C4-2B (cell line): Measurements from ENCODE around the gene PDZD2.

ENCODE experiments used
- ZFX ChIP-seq: fragments of 450-650 bp; IDR thresholded peaks from 2 replicates; pipeline ENCODE4 v1.6.1; 2017
- TF ChIP-seq, protein P1 (sequence below): fragments of 450-650 bp; conservative IDR thresholded peaks from 2 replicates; pipeline ENCODE4 v1.5.1; 2017; ENCODE audit warnings: mild to moderate bottlenecking

DNA sequence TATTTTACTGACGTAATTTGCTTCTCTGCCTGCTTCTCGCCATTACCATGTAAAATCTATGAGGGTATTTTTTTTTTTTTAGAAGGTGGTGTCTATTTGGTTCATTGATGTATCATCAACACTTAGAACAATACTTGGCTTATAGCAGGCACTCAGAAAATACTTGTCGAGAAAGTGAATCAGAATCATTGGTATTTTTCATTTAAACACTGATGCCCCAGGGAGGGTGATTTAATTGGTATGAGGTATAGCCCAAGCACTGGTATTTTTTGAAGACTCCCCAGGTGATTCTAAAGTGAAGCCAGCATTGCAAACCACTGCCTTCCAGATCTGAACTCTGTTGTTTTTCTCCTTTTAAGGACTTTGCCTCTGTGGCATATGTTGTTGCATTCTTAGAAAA is 16.6 kb downstream of the PDZD2 start:
- TF ChIP-seq, protein P1, sequence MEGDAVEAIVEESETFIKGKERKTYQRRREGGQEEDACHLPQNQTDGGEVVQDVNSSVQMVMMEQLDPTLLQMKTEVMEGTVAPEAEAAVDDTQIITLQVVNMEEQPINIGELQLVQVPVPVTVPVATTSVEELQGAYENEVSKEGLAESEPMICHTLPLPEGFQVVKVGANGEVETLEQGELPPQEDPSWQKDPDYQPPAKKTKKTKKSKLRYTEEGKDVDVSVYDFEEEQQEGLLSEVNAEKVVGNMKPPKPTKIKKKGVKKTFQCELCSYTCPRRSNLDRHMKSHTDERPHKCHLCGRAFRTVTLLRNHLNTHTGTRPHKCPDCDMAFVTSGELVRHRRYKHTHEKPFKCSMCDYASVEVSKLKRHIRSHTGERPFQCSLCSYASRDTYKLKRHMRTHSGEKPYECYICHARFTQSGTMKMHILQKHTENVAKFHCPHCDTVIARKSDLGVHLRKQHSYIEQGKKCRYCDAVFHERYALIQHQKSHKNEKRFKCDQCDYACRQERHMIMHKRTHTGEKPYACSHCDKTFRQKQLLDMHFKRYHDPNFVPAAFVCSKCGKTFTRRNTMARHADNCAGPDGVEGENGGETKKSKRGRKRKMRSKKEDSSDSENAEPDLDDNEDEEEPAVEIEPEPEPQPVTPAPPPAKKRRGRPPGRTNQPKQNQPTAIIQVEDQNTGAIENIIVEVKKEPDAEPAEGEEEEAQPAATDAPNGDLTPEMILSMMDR, result no peak
- no peak for TF ChIP-seq ZFX
